HepG2 (cell line): ENCODE results near the gene CCSER2. TPM values are rescaled to one million over a fixed set of nuclear protein-coding genes. Genes with fewer than 3 reads are reported as not detected.

Experiments
- GATAD2A ChIP-seq: IDR thresholded peaks from 2 replicates; pipeline ENCODE4 v1.6.1; 2016
- MED8 ChIP-seq: sonication (generic); formaldehyde crosslinking; IDR thresholded peaks from 2 replicates; pipeline ENCODE4 v1.8.1; 2023; ENCODE audit warnings: mild to moderate bottlenecking, missing genetic modification reagents; ENCODE audit not compliant: insufficient replicate concordance
- MYNN ChIP-seq: sonication (generic); formaldehyde crosslinking; IDR thresholded peaks from 2 replicates; pipeline ENCODE4 v1.4.0; 2020; ENCODE audit warnings: mild to moderate bottlenecking, low read depth, missing genetic modification reagents
- NPAS2 ChIP-seq: sonication (generic); formaldehyde crosslinking; IDR thresholded peaks from 2 replicates; pipeline ENCODE4 v1.8.0; 2022; ENCODE audit warnings: mild to moderate bottlenecking, missing genetic modification reagents, borderline replicate concordance
- POLR2AphosphoS2 ChIP-seq: IDR thresholded peaks from 2 replicates; pipeline ENCODE4 v1.6.1; 2011; ENCODE audit warnings: low read depth, low read length, improper control_type of control experiment
- RBFOX2 ChIP-seq: fragments of 200-400 bp; formaldehyde crosslinking; IDR thresholded peaks from 2 replicates; pipeline ENCODE4 v1.6.1; 2017; ENCODE audit warnings: low read depth, mild to moderate bottlenecking, low read length
- SMAD9 ChIP-seq: sonication (generic); formaldehyde crosslinking; IDR thresholded peaks from 2 replicates; pipeline ENCODE4 v1.5.1; 2020; ENCODE audit warnings: mild to moderate bottlenecking, missing genetic modification reagents
- YEATS2 ChIP-seq: sonication (generic); formaldehyde crosslinking; IDR thresholded peaks from 2 replicates; pipeline ENCODE4 v1.4.0; 2020; ENCODE audit warnings: missing genetic modification reagents, borderline replicate concordance
- ZNF33A ChIP-seq: sonication (generic); formaldehyde crosslinking; IDR thresholded peaks from 2 replicates; pipeline ENCODE4 v1.5.1; 2020; ENCODE audit warnings: missing genetic modification reagents, mild to moderate bottlenecking, moderate library complexity, borderline replicate concordance
- ZNF431 ChIP-seq: sonication (generic); formaldehyde crosslinking; IDR thresholded peaks from 2 replicates; pipeline ENCODE4 v1.9.0; 2022; ENCODE audit warnings: missing genetic modification reagents, low read depth, mild to moderate bottlenecking, borderline replicate concordance
- ZNF510 ChIP-seq: sonication (generic); formaldehyde crosslinking; IDR thresholded peaks from 2 replicates; pipeline ENCODE4 v1.4.0; 2020; ENCODE audit warnings: low read depth, mild to moderate bottlenecking, missing genetic modification reagents
- ZNF543 ChIP-seq: sonication (generic); formaldehyde crosslinking; IDR thresholded peaks from 2 replicates; pipeline ENCODE4 v1.4.0; 2020; ENCODE audit warnings: mild to moderate bottlenecking, missing genetic modification reagents
- ZNF577 ChIP-seq: sonication (generic); formaldehyde crosslinking; IDR thresholded peaks from 2 replicates; pipeline ENCODE4 v1.4.0; 2020; ENCODE audit warnings: mild to moderate bottlenecking, low read depth, missing genetic modification reagents, borderline replicate concordance
- polyA plus RNA-seq, 8 experiments: library from polyadenylated mRNA; depleted of rRNA in 3 of 8; stranded (reverse) in 7 of 8; unstranded in 1 of 8; fragments of >200 nt; fragmentation: Illumina TruSeq in 4 of 8; extraction: Trizol in 4 of 8; gene quantifications; 2 replicates each; pipeline versions ENCODE4 v1.2.1 to v1.2.3, GENCODE V29; 2011 to 2016; ENCODE audit warnings: low read depth in 4 of 8, missing spikeins in 1 of 8, mixed read lengths in 1 of 8; ENCODE audit not compliant: insufficient read depth in 1 of 8
- total RNA-seq, 5 experiments: library from RNA; depleted of rRNA; stranded (reverse); fragments of >200 nt; fragmentation: Illumina TruSeq; extraction: Trizol; gene quantifications; 2 replicates each; pipeline ENCODE4 v1.2.3, GENCODE V29; 2016; ENCODE audit warnings: low read depth in 1 of 5
- TF ChIP-seq, protein P1 (sequence below): sonication (generic); formaldehyde crosslinking; IDR thresholded peaks from 2 replicates; pipeline ENCODE4 v1.4.0; 2020; ENCODE audit warnings: mild to moderate bottlenecking, missing genetic modification reagents
- TF ChIP-seq, protein P2 (sequence below): sonication (generic); formaldehyde crosslinking; IDR thresholded peaks from 2 replicates; pipeline ENCODE4 v1.4.0; 2020; ENCODE audit warnings: mild to moderate bottlenecking, low read depth, missing genetic modification reagents
- TF ChIP-seq, protein P3 (sequence below): sonication (generic); formaldehyde crosslinking; IDR thresholded peaks from 2 replicates; pipeline ENCODE4 v1.4.0; 2020; ENCODE audit warnings: missing genetic modification reagents, mild to moderate bottlenecking, borderline replicate concordance
- TF ChIP-seq, protein P4 (sequence below): sonication (generic); formaldehyde crosslinking; IDR thresholded peaks from 2 replicates; pipeline ENCODE4 v1.8.1; 2022; ENCODE audit warnings: mild to moderate bottlenecking, missing genetic modification reagents
- TF ChIP-seq, protein P5 (sequence below): sonication (generic); formaldehyde crosslinking; IDR thresholded peaks from 2 replicates; pipeline ENCODE4 v1.4.0; 2020; ENCODE audit warnings: low read depth, missing genetic modification reagents

Gene CCSER2
- total and polyA plus RNA-seq, 2 of the 13 experiments (the other 11 are each of a cell fraction or from before 2014, with no cell fraction given) = 13.3 to 17.2 TPM

DNA sequence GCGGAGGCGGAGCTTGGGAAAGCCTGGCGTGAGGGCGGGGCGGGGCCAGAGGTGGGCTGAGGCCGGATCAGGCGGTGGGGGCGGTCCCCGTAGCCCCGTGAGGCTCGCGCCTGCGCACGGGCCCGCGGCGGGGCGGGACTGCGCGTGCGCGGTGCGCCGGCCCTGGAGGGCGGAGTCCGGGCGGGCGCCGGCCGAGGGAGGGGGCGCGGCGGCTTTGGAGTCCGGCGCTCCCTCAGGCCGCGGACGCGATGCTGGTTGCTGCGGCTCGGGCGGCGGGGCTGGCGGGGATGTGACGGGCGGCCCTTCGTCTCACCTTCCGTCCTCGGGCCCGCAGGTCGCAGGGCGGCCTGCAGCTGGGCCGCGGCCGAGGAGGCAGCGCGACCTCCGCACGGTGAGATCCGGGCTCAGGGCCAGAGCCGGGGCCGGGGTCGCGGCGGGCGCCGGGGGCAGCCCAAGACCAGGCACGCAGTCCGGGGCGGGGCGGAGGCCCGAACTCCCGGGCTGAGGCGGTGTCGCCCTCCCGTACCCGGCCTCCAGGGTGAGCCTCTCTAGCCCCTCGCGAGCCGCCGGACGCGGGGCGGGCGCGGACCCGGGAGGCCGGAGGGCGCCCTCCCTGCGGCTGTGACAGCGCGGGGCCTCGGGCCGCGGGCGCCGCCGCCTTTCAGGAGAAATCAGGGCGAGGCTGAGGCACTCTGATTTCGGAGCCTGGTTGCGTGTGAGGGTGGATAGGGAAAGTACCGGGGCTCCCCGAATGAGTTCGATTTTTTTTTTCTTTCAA, at the start of gene CCSER2 (continued):
- TF ChIP-seq YEATS2 (CRISPR knock-in tag) (no peak), GATAD2A (CRISPR knock-in tag) (no peak), ZNF431 (CRISPR knock-in tag) (0 out of 2 replicates have a peak, but pooled peaks have one; percentile 29), NPAS2 (CRISPR knock-in tag) (no peak), ZNF543 (CRISPR knock-in tag) (no peak; the same call in 1 of the 2 replicates), RBFOX2 (peak; percentile 89), ZNF510 (CRISPR knock-in tag) (no peak), MED8 (CRISPR knock-in tag) (no peak), POLR2AphosphoS2 (no peak), ZNF577 (CRISPR knock-in tag) (no peak), ZNF33A (no peak), SMAD9 (CRISPR knock-in tag) (no peak), MYNN (CRISPR knock-in tag) (no peak)
- TF ChIP-seq, protein P1, sequence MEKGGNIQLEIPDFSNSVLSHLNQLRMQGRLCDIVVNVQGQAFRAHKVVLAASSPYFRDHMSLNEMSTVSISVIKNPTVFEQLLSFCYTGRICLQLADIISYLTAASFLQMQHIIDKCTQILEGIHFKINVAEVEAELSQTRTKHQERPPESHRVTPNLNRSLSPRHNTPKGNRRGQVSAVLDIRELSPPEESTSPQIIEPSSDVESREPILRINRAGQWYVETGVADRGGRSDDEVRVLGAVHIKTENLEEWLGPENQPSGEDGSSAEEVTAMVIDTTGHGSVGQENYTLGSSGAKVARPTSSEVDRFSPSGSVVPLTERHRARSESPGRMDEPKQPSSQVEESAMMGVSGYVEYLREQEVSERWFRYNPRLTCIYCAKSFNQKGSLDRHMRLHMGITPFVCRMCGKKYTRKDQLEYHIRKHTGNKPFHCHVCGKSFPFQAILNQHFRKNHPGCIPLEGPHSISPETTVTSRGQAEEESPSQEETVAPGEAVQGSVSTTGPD (CRISPR knock-in tag) = no peak
- TF ChIP-seq, protein P2, sequence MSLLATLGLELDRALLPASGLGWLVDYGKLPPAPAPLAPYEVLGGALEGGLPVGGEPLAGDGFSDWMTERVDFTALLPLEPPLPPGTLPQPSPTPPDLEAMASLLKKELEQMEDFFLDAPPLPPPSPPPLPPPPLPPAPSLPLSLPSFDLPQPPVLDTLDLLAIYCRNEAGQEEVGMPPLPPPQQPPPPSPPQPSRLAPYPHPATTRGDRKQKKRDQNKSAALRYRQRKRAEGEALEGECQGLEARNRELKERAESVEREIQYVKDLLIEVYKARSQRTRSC (CRISPR knock-in tag) = no peak
- TF ChIP-seq, protein P3, sequence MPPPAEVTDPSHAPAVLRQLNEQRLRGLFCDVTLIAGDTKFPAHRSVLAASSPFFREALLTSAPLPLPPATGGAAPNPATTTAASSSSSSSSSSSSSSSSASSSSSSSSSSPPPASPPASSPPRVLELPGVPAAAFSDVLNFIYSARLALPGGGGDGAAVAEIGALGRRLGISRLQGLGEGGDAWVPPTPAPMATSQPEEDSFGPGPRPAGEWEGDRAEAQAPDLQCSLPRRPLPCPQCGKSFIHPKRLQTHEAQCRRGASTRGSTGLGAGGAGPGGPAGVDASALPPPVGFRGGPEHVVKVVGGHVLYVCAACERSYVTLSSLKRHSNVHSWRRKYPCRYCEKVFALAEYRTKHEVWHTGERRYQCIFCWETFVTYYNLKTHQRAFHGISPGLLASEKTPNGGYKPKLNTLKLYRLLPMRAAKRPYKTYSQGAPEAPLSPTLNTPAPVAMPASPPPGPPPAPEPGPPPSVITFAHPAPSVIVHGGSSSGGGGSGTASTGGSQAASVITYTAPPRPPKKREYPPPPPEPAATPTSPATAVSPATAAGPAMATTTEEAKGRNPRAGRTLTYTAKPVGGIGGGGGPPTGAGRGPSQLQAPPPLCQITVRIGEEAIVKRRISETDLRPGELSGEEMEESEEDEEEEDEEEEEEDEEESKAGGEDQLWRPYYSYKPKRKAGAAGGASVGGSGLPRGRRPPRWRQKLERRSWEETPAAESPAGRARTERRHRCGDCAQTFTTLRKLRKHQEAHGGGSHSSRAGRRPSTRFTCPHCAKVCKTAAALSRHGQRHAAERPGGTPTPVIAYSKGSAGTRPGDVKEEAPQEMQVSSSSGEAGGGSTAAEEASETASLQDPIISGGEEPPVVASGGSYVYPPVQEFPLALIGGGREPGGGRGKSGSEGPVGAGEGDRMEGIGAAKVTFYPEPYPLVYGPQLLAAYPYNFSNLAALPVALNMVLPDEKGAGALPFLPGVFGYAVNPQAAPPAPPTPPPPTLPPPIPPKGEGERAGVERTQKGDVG = no peak
- TF ChIP-seq, protein P4, sequence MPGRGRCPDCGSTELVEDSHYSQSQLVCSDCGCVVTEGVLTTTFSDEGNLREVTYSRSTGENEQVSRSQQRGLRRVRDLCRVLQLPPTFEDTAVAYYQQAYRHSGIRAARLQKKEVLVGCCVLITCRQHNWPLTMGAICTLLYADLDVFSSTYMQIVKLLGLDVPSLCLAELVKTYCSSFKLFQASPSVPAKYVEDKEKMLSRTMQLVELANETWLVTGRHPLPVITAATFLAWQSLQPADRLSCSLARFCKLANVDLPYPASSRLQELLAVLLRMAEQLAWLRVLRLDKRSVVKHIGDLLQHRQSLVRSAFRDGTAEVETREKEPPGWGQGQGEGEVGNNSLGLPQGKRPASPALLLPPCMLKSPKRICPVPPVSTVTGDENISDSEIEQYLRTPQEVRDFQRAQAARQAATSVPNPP (CRISPR knock-in tag) = peak; percentile 82; the same call in 1 of the 2 replicates
- TF ChIP-seq, protein P5, sequence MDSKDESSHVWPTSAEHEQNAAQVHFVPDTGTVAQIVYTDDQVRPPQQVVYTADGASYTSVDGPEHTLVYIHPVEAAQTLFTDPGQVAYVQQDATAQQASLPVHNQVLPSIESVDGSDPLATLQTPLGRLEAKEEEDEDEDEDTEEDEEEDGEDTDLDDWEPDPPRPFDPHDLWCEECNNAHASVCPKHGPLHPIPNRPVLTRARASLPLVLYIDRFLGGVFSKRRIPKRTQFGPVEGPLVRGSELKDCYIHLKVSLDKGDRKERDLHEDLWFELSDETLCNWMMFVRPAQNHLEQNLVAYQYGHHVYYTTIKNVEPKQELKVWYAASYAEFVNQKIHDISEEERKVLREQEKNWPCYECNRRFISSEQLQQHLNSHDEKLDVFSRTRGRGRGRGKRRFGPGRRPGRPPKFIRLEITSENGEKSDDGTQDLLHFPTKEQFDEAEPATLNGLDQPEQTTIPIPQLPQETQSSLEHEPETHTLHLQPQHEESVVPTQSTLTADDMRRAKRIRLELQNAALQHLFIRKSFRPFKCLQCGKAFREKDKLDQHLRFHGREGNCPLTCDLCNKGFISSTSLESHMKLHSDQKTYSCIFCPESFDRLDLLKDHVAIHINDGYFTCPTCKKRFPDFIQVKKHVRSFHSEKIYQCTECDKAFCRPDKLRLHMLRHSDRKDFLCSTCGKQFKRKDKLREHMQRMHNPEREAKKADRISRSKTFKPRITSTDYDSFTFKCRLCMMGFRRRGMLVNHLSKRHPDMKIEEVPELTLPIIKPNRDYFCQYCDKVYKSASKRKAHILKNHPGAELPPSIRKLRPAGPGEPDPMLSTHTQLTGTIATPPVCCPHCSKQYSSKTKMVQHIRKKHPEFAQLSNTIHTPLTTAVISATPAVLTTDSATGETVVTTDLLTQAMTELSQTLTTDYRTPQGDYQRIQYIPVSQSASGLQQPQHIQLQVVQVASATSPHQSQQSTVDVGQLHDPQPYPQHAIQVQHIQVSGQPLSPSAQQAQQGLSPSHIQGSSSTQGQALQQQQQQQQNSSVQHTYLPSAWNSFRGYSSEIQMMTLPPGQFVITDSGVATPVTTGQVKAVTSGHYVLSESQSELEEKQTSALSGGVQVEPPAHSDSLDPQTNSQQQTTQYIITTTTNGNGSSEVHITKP (CRISPR knock-in tag) = no peak
